Measurements from ENCODE around the gene SLC22A23.

The SLC22A23 gene

DNA sequence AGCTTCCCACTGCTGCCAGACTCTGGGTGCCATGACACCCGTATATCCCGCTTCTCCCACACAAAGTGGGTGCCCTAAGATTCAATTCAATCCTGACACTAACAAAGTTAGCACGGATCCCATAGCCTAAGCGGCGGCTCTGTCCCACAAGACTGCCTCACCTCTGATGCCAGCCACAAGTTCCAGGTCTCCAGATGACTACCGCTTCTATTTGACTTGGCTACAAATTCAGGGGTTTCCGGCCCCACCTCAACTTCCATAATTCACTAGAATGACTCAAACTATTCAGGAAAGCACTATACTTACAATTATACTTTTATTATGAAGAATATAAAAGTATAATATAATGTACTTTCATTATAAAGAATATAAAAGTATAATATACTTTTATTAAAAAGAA lies 24.8 kb upstream of the SLC22A23 start:
- no peak for TF ChIP-seq EZH2phosphoT487 (IDR thresholded peaks at IDR 0.05; ENCODE audit: low read depth)
- TF ChIP-seq, protein P1, sequence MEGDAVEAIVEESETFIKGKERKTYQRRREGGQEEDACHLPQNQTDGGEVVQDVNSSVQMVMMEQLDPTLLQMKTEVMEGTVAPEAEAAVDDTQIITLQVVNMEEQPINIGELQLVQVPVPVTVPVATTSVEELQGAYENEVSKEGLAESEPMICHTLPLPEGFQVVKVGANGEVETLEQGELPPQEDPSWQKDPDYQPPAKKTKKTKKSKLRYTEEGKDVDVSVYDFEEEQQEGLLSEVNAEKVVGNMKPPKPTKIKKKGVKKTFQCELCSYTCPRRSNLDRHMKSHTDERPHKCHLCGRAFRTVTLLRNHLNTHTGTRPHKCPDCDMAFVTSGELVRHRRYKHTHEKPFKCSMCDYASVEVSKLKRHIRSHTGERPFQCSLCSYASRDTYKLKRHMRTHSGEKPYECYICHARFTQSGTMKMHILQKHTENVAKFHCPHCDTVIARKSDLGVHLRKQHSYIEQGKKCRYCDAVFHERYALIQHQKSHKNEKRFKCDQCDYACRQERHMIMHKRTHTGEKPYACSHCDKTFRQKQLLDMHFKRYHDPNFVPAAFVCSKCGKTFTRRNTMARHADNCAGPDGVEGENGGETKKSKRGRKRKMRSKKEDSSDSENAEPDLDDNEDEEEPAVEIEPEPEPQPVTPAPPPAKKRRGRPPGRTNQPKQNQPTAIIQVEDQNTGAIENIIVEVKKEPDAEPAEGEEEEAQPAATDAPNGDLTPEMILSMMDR (IDR thresholded peaks at IDR 0.05; ENCODE audit: low read depth, low read length): no peak
- no peaks in the 10 kb centered on the region for H3K79me2 ChIP-seq (ENCODE audit: low read length)
- no peak overlapping the region for H3K27ac ChIP-seq (ENCODE audit: low read length)
- H3K4me3 ChIP-seq (ENCODE audit: low read length): no peak overlapping the region
- no peaks in the 10 kb centered on the region for H4K20me1 ChIP-seq (ENCODE audit: insufficient read depth, low read length)
- no peak overlapping the region for H3K4me2 ChIP-seq (ENCODE audit: low read length)
- no peaks in the 10 kb centered on the region for H3K36me3 ChIP-seq (replicated peaks; ENCODE audit: low read depth, low read length)
- H3K4me1 ChIP-seq (ENCODE audit: low read length): no peaks in the 10 kb centered on the region
- no peak overlapping the region for H3K9ac ChIP-seq (ENCODE audit: low read length)
- H3K9me3 ChIP-seq (ENCODE audit: insufficient read depth, low read length): no peaks in the 10 kb centered on the region
- H3K27me3 ChIP-seq (ENCODE audit: low read depth, low read length): no peaks in the 10 kb centered on the region; the same call in 1 of the 2 replicates
- H2AFZ ChIP-seq (ENCODE audit: low read depth, low read length): no peak overlapping the region

DNA sequence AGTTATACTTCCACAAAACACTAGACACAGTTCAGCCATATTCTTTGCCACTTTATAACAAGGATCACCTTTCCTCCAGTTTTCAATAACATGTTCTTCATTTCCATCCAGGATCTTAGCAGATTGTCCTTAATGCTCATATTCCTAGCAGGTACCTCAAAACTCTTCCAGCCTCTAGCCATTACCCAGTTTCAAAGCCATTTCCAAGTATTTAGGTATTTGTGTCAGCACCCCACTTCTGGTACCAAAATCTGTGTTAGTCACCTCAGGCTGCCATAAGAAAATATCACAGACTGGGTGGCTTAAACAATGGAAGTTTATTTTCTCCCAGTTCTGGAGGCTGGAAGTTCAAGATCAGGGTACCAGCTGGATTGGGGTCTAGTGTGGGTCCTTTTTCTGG lies 23.2 kb upstream of the SLC22A23 start:
- H3K27me3 ChIP-seq (ENCODE audit: low read depth, low read length): peaks cover 2% of the 10 kb centered on the region; the same call in 1 of the 2 replicates
- H3K4me3 ChIP-seq (ENCODE audit: low read length): no peak overlapping the region
- H3K9ac ChIP-seq (ENCODE audit: low read length): no peak overlapping the region
- no peaks in the 10 kb centered on the region for H3K4me1 ChIP-seq (ENCODE audit: low read length)
- no peak overlapping the region for H3K4me2 ChIP-seq (ENCODE audit: low read length)
- H3K36me3 ChIP-seq (replicated peaks; ENCODE audit: low read depth, low read length): no peaks in the 10 kb centered on the region
- no peaks in the 10 kb centered on the region for H3K9me3 ChIP-seq (ENCODE audit: insufficient read depth, low read length)
- no peak overlapping the region for H3K27ac ChIP-seq (ENCODE audit: low read length)
- no peak for TF ChIP-seq EZH2phosphoT487 (IDR thresholded peaks at IDR 0.05; ENCODE audit: low read depth)
- TF ChIP-seq, protein P1 (IDR thresholded peaks at IDR 0.05; ENCODE audit: low read depth, low read length): no peak
- no peaks in the 10 kb centered on the region for H3K79me2 ChIP-seq (ENCODE audit: low read length)
- no peaks in the 10 kb centered on the region for H4K20me1 ChIP-seq (ENCODE audit: insufficient read depth, low read length)
- H2AFZ ChIP-seq (ENCODE audit: low read depth, low read length): no peak overlapping the region

DNA sequence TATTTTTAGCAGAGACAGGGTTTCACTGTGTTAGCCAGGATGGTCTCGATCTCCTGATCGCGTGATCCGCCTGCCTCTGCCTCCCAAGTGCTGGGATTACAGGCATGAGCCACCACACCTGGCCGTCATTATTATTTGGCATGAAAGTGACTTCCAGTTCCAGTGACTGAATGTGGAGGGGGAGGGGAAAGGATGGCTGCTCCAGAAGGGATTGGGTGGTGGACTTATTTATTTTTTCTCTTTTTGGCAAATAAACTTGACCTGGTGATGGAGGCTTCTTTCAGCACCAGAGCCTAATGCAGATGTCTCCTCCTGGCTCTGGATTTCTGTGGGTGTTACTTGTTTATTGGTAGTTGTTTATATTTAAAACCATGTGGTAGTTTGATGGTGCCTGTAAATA lies 16.9 kb upstream of the SLC22A23 start:
- Histone ChIP-seq H3K4me1 (ENCODE audit: low read length) (no peaks in the 10 kb centered on the region), H2AFZ (ENCODE audit: low read depth, low read length) (no peak overlapping the region), H4K20me1 (ENCODE audit: insufficient read depth, low read length) (no peaks in the 10 kb centered on the region), H3K9me3 (ENCODE audit: insufficient read depth, low read length) (no peaks in the 10 kb centered on the region), H3K27me3 (ENCODE audit: low read depth, low read length) (peaks cover 2% of the 10 kb centered on the region; the same call in 1 of the 2 replicates), H3K4me3 (ENCODE audit: low read length) (no peak overlapping the region), H3K36me3 (replicated peaks; ENCODE audit: low read depth, low read length) (no peaks in the 10 kb centered on the region), H3K27ac (ENCODE audit: low read length) (no peak overlapping the region), H3K4me2 (ENCODE audit: low read length) (no peak overlapping the region), H3K79me2 (ENCODE audit: low read length) (no peaks in the 10 kb centered on the region), H3K9ac (ENCODE audit: low read length) (no peak overlapping the region)
- TF ChIP-seq, protein P1 (IDR thresholded peaks at IDR 0.05; ENCODE audit: low read depth, low read length): no peak
- no peak for TF ChIP-seq EZH2phosphoT487 (IDR thresholded peaks at IDR 0.05; ENCODE audit: low read depth)

DNA sequence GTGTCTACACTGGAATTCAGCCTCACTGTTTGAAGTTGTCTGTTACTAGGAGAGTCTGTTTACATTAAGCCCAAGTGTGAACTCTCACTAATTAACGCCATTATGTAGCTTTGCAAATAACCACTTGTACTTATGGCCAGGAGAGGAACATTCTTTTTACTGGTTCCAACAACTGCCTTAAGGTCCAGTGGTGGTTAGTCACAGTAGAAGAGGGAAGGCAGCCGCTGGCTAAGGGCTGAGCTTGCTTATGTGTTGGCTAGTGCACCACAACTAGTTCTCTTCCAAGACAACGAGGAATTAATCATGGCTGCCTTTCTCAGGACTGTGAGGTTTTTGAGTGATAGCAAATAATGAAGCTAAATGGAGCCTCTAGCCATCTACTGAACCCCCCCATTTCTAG lies 14.9 kb upstream of the SLC22A23 start:
- Histone ChIP-seq H3K4me1 (ENCODE audit: low read length) (no peaks in the 10 kb centered on the region), H3K9me3 (ENCODE audit: insufficient read depth, low read length) (no peaks in the 10 kb centered on the region), H3K79me2 (ENCODE audit: low read length) (no peaks in the 10 kb centered on the region), H3K36me3 (replicated peaks; ENCODE audit: low read depth, low read length) (no peaks in the 10 kb centered on the region), H4K20me1 (ENCODE audit: insufficient read depth, low read length) (no peaks in the 10 kb centered on the region), H3K4me3 (ENCODE audit: low read length) (no peak overlapping the region), H3K27ac (ENCODE audit: low read length) (no peak overlapping the region), H3K27me3 (ENCODE audit: low read depth, low read length) (peaks cover 2% of the 10 kb centered on the region; the same call in 1 of the 2 replicates), H3K9ac (ENCODE audit: low read length) (no peak overlapping the region), H2AFZ (ENCODE audit: low read depth, low read length) (no peak overlapping the region), H3K4me2 (ENCODE audit: low read length) (no peak overlapping the region)
- TF ChIP-seq, protein P1 (IDR thresholded peaks at IDR 0.05; ENCODE audit: low read depth, low read length): no peak
- TF ChIP-seq EZH2phosphoT487 (IDR thresholded peaks at IDR 0.05; ENCODE audit: low read depth): no peak

All from OCI-LY3 (cell line).